GDM1 (cell line): Measurements from ENCODE around the gene LYG1.
A peak's percentile ranks its signal among the peaks of the same experiment; 100 is the strongest.
"Not testable (repeated sequence)": the region's sequence is repeated elsewhere in the genome, so short reads cannot be mapped to it uniquely, and the experiment has no call there.

Experiments used
- DNase-seq: peaks from one replicate; lab custom pipeline; 2025; lab: John Stamatoyannopoulos, UW

The LYG1 gene

GRCh38 chr2:99301097-99301496 lies at the start of gene LYG1:
Gene LYG1, minus strand, starts transcription at chr2:99301197. Its CDS starts 5,527 bp downstream, at chr2:99295670.
- not testable (repeated sequence) for DNase-seq

GRCh38 chr2:99350194-99350593 lies 49.2 kb upstream of the LYG1 start:
- DNase-seq, result no peak

GRCh38 chr2:99348173-99348572 lies 47.2 kb upstream of the LYG1 start:
- DNase-seq, result no peak

- no peak for DNase-seq
Measured at GRCh38 chr2:99346218-99346617, 45.2 kb upstream of the LYG1 start.

- not testable (repeated sequence) for DNase-seq
Measured at GRCh38 chr2:99345446-99345845, 44.4 kb upstream of the LYG1 start.

GRCh38 chr2:99342536-99342935 lies 41.5 kb upstream of the LYG1 start:
- no peak for DNase-seq

GRCh38 chr2:99340669-99341236 lies 39.8 kb upstream of the LYG1 start:
- DNase-seq, result no peak

GRCh38 chr2:99338029-99338585 lies 37.1 kb upstream of the LYG1 start:
- DNase-seq, result no peak

GRCh38 chr2:99337113-99338028 lies 36.4 kb upstream of the LYG1 start, which contains the start of gene EIF5B:
Gene EIF5B, plus strand, starts transcription at chr2:99337389. Its CDS starts 166 bp downstream, at chr2:99337555.
- peak; percentile 97 for DNase-seq

GRCh38 chr2:99336804-99337112 lies 35.8 kb upstream of the LYG1 start:
- DNase-seq, result peak; percentile 29

GRCh38 chr2:99335911-99336803 lies 35.2 kb upstream of the LYG1 start, which contains the start of gene TXNDC9:
Gene TXNDC9, minus strand, starts transcription at chr2:99336333. Its CDS starts 3,123 bp downstream, at chr2:99333210.
- DNase-seq, result peak; percentile 99

- no peak for DNase-seq
Measured at GRCh38 chr2:99325384-99325783, 24.4 kb upstream of the LYG1 start.

- not testable (repeated sequence) for DNase-seq
Measured at GRCh38 chr2:99317873-99318200, 16.8 kb upstream of the LYG1 start.

GRCh38 chr2:99317161-99317872 lies 16.3 kb upstream of the LYG1 start:
- no peak for DNase-seq

- no peak for DNase-seq
Measured at GRCh38 chr2:99299580-99299979, 1.4 kb downstream of the LYG1 start.

GRCh38 chr2:99297994-99298393 lies 3.0 kb downstream of the LYG1 start:
- DNase-seq, result no peak

GRCh38 chr2:99285526-99285925 lies 15.5 kb downstream of the LYG1 start:
- DNase-seq, result no peak

GRCh38 chr2:99279969-99280695 lies 20.9 kb downstream of the LYG1 start:
- DNase-seq, result no peak

- no peak for DNase-seq
Measured at GRCh38 chr2:99278793-99279291, 22.2 kb downstream of the LYG1 start.

GRCh38 chr2:99278195-99278765 lies 22.7 kb downstream of the LYG1 start:
- not testable (repeated sequence) for DNase-seq
